Prostate gland (tissue), 2 donors: Measurements from ENCODE around the gene TNS1.

Experiments used
- POLR2A ChIP-seq: fragments of 450-650 bp; IDR thresholded peaks from one replicate; pipeline ENCODE4 v1.6.1; 2016; ENCODE audit warnings: antibody characterized with exemption, mild to moderate bottlenecking
- POLR2AphosphoS5 ChIP-seq: sonication (generic); formaldehyde crosslinking; IDR thresholded peaks from one replicate; pipeline ENCODE4 v1.6.1; 2017; ENCODE audit warnings: antibody characterized with exemption
- TF ChIP-seq, protein P1 (sequence below), 4 experiments: fragments of 200-600 bp in 2 of 4; fragments of 450-650 bp in 2 of 4; sonication (generic) in 2 of 4; IDR thresholded peaks; 1 replicate in 3 of 4; 2 replicates in 1 of 4; pipeline ENCODE4 v1.5.1; 2016 to 2019; ENCODE audit warnings: antibody characterized with exemption in 4 of 4, mild to moderate bottlenecking in 2 of 4, moderate library complexity in 2 of 4

DNA sequence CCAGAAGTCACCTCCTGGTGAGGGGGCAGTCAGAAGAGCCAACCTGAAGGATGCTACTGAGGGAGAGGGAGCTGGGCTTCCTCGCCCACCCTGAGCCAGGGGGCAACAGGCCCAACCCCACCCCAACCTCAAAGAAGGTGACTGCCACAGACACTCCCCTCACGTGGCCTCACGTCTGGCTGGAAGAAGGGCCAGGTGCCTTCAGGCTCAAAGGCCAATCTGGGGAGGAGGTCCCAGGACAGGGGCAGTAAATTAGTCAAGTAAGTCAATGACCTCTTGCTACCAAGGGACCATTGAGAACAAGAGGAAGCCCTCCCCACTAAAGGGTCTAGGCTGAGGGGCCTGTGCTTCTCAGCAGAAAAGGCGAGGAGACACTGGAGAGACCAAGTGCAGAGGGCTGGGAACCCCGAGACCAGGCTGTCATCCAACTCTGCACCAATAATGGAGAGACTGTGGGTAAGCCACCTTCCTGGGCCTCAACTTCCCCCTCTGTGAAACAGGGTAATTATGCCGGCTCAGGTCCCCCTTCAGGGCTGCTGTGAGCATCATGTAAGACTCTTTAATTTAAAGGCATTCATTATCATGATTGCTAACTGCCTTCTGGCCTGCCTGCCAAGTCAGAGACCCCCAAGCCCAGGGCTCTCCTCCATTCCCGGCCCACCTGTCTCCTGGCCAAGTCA is 20.2 kb upstream of the TNS1 start:
- TF ChIP-seq, protein P1, sequence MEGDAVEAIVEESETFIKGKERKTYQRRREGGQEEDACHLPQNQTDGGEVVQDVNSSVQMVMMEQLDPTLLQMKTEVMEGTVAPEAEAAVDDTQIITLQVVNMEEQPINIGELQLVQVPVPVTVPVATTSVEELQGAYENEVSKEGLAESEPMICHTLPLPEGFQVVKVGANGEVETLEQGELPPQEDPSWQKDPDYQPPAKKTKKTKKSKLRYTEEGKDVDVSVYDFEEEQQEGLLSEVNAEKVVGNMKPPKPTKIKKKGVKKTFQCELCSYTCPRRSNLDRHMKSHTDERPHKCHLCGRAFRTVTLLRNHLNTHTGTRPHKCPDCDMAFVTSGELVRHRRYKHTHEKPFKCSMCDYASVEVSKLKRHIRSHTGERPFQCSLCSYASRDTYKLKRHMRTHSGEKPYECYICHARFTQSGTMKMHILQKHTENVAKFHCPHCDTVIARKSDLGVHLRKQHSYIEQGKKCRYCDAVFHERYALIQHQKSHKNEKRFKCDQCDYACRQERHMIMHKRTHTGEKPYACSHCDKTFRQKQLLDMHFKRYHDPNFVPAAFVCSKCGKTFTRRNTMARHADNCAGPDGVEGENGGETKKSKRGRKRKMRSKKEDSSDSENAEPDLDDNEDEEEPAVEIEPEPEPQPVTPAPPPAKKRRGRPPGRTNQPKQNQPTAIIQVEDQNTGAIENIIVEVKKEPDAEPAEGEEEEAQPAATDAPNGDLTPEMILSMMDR (IDR thresholded peaks at IDR 0.05): no peak
- no peak for TF ChIP-seq POLR2A
- TF ChIP-seq POLR2AphosphoS5: no peak
